Spleen (tissue), 7 donors: ENCODE measurements around the gene SAMD8.

ENCODE experiments used
- CTCF ChIP-seq, 11 experiments: fragments of 200-600 bp in 7 of 11; fragments of 450-650 bp in 4 of 11; sonication (generic) in 4 of 11; IDR thresholded peaks in 8 of 11; conservative IDR thresholded peaks in 3 of 11; 1 replicate in 7 of 11; 2 replicates in 4 of 11; pipeline versions ENCODE4 v1.4.0 to v1.8.0; 2016 to 2021; ENCODE audit warnings: antibody characterized with exemption in 11 of 11, inconsistent platforms in 4 of 11, mild to moderate bottlenecking in 1 of 11
- POLR2A ChIP-seq, 3 donors: fragments of 450-650 bp; IDR thresholded peaks; one replicate each; pipeline ENCODE4 v1.5.1; 2017; ENCODE audit warnings: antibody characterized with exemption in 3 of 3, mild to moderate bottlenecking in 1 of 3
- POLR2AphosphoS5 ChIP-seq, 3 donors: sonication (generic); formaldehyde crosslinking; IDR thresholded peaks; one replicate each; pipeline ENCODE4 v1.5.1; 2017; ENCODE audit warnings: antibody characterized with exemption in 3 of 3
- donor health status: DM: no; HTN: no; CAD: no; lungs with moderate emphysema.
- donor health status: DM: no; HTN: no; CAD: no.
- donor health status: DM: no; HTN: no; CAD: no.

- TF ChIP-seq CTCF (IDR thresholded peaks at IDR 0.05 in 8 of 11, conservative IDR thresholded peaks at IDR 0.05 in 3 of 11) (no peak), POLR2AphosphoS5 (IDR thresholded peaks at IDR 0.05) (no peak), POLR2A (IDR thresholded peaks at IDR 0.05) (no peak)
Measured at GRCh38 chr10:75207079-75207856, 95.8 kb downstream of the SAMD8 start.
